CD14-positive monocyte (primary cell): Measurements from ENCODE around the gene DYNLT2. TPM values are rescaled to one million over a fixed set of nuclear protein-coding genes. Genes with fewer than 3 reads are reported as not detected.
A peak's percentile ranks its signal among the peaks of the same experiment; 100 is the strongest.

Experiments
- DNase-seq, 3 donors: peaks; one replicate each; pipeline ENCODE4 v3.0.0-alpha.2; 2011 to 2022
- H2AFZ ChIP-seq: 2 replicates; pipeline ENCODE4 v1.6.0; 2012; ENCODE audit warnings: mild to moderate bottlenecking, low read depth, low read length, inconsistent platforms; ENCODE audit not compliant: insufficient read depth, poor library complexity, severe bottlenecking
- H3K27ac ChIP-seq, 2 donors: 1 replicate in 1 of 2; 2 replicates in 1 of 2; pipeline ENCODE4 v1.5.1; 2012 to 2013; ENCODE audit warnings: low read length in 2 of 2, control low read depth in 1 of 2, inconsistent platforms in 1 of 2, low read depth in 1 of 2, mild to moderate bottlenecking in 1 of 2
- H3K27me3 ChIP-seq, 2 donors: one replicate each; pipeline versions ENCODE4 v1.6.0 to v1.6.1; 2011 to 2013; ENCODE audit warnings: low read length in 2 of 2; ENCODE audit not compliant: control insufficient read depth in 2 of 2, insufficient read depth in 2 of 2
- H3K36me3 ChIP-seq, 2 donors: replicated peaks in 1 of 2; 1 replicate in 1 of 2; 2 replicates in 1 of 2; pipeline versions ENCODE4 v1.5.1 to v1.6.1; 2012 to 2013; ENCODE audit warnings: low read length in 2 of 2, control low read depth in 1 of 2, inconsistent platforms in 1 of 2, mild to moderate bottlenecking in 1 of 2; ENCODE audit not compliant: insufficient read depth in 2 of 2, control insufficient read depth in 1 of 2
- H3K4me1 ChIP-seq, 2 donors: 1 replicate in 1 of 2; 2 replicates in 1 of 2; pipeline versions ENCODE4 v1.5.1 to v1.6.1; 2012 to 2013; ENCODE audit warnings: low read length in 2 of 2, control low read depth in 1 of 2, inconsistent platforms in 1 of 2, mild to moderate bottlenecking in 1 of 2, moderate library complexity in 1 of 2; ENCODE audit not compliant: insufficient read depth in 2 of 2, control insufficient read depth in 1 of 2
- H3K4me2 ChIP-seq: replicated peaks from 2 replicates; pipeline ENCODE3; 2012; ENCODE audit warnings: low read length, moderate library complexity, mild to moderate bottlenecking; ENCODE audit not compliant: poor library complexity, severe bottlenecking; ENCODE audit errors: extremely low read depth
- H3K4me3 ChIP-seq, 3 experiments: fragments of 200-600 bp in 1 of 3; sonication (generic) in 1 of 3; replicated peaks in 1 of 3; 1 replicate in 2 of 3; 2 replicates in 1 of 3; pipeline ENCODE4 v1.5.1; 2011 to 2013; ENCODE audit warnings: low read length in 3 of 3, mild to moderate bottlenecking in 3 of 3, control low read depth in 2 of 3, low read depth in 2 of 3, inconsistent platforms in 1 of 3, moderate library complexity in 1 of 3
- H3K79me2 ChIP-seq: 2 replicates; pipeline ENCODE4 v1.6.0; 2012; ENCODE audit warnings: mild to moderate bottlenecking, control low read depth, inconsistent platforms, low read length, moderate library complexity; ENCODE audit not compliant: insufficient read depth
- H3K9ac ChIP-seq: 2 replicates; pipeline ENCODE4 v1.6.0; 2017; ENCODE audit warnings: low read length, mild to moderate bottlenecking; ENCODE audit not compliant: insufficient read depth, poor library complexity, severe bottlenecking
- H3K9me3 ChIP-seq, 2 donors: replicated peaks in 1 of 2; 1 replicate in 1 of 2; 2 replicates in 1 of 2; pipeline versions ENCODE4 v1.5.1 to v1.6.1; 2012 to 2013; ENCODE audit warnings: low read length in 2 of 2, control low read depth in 1 of 2; ENCODE audit not compliant: control insufficient read depth in 1 of 2, insufficient read depth in 1 of 2
- H4K20me1 ChIP-seq: 2 replicates; pipeline ENCODE4 v1.6.0; 2012; ENCODE audit warnings: mild to moderate bottlenecking, low read length, control low read depth, moderate library complexity; ENCODE audit not compliant: insufficient read depth
- H3K27ac Mint-ChIP-seq, 7 donors: one replicate each; pipeline ENCODE4 v1.8.0; 2020; ENCODE audit warnings: mild to moderate bottlenecking in 7 of 7, mixed read lengths in 7 of 7, moderate library complexity in 6 of 7, inconsistent platforms in 2 of 7
- H3K27me3 Mint-ChIP-seq, 3 donors: one replicate each; pipeline ENCODE4 v1.8.0; 2021 to 2022; ENCODE audit warnings: low read depth in 3 of 3, mild to moderate bottlenecking in 3 of 3, mixed read lengths in 3 of 3, moderate library complexity in 3 of 3, inconsistent platforms in 1 of 3
- H3K36me3 Mint-ChIP-seq, 2 donors: one replicate each; pipeline ENCODE4 v1.8.0; 2020; ENCODE audit warnings: mixed read lengths in 2 of 2, inconsistent platforms in 1 of 2, mild to moderate bottlenecking in 1 of 2
- H3K4me1 Mint-ChIP-seq: one replicate; pipeline ENCODE4 v1.8.0; 2020; ENCODE audit warnings: mild to moderate bottlenecking, mixed read lengths
- H3K4me3 Mint-ChIP-seq, 2 donors: one replicate each; pipeline ENCODE4 v1.8.0; 2020; ENCODE audit warnings: mild to moderate bottlenecking in 2 of 2, mixed read lengths in 2 of 2, moderate library complexity in 1 of 2
- H3K9me3 Mint-ChIP-seq, 7 donors: one replicate each; pipeline ENCODE4 v1.8.0; 2020 to 2022; ENCODE audit warnings: mixed read lengths in 7 of 7, mild to moderate bottlenecking in 6 of 7, moderate library complexity in 6 of 7, inconsistent platforms in 2 of 7
- CTCF ChIP-seq: fragments of 200-600 bp; IDR thresholded peaks from one replicate; pipeline ENCODE4 v1.8.0; 2022; ENCODE audit warnings: antibody characterized with exemption, mild to moderate bottlenecking
- WGBS: methylation state at CpG from one replicate; pipeline ENCODE4 v1.1.5; 2013; ENCODE audit warnings: missing lambda C conversion rate; ENCODE audit not compliant: insufficient coverage; 5-methylcytosine and 5-hydroxymethylcytosine counted together
- intact Hi-C, 2 donors: fragments of 100-400 bp; cut with micrococcal nuclease; formaldehyde crosslinking; loops; one replicate each; pipeline versions ENCODE4 v1.15.0 to v1.15.1; 2023
- polyA plus RNA-seq, 3 donors: library from polyadenylated mRNA; depleted of rRNA in 1 of 3; unstranded in 2 of 3; stranded (reverse) in 1 of 3; fragments of 300-500 nt in 2 of 3; fragments of >200 nt in 1 of 3; fragmentation: Illumina TruSeq in 2 of 3; gene quantifications; 1 replicate in 2 of 3; 2 replicates in 1 of 3; pipeline ENCODE4 v1.2.3, GENCODE V29; 2012 to 2021

Gene DYNLT2
- polyA plus RNA-seq, 3 donors: 0.19 to 1.5 (median 0.86) TPM

GRCh38 chr6:169701311-169701953, 49.9 kb downstream of the DYNLT2 start:
- H3K4me1 ChIP-seq: peaks cover 32 to 43% of the 10 kb centered on the region in 2 donors
- H3K27ac ChIP-seq: peak overlapping the region; percentile 83 to 94
- H3K4me1 Mint-ChIP-seq: peaks cover 42% of the 10 kb centered on the region
- 0% methylated on average over 53 of the region's 54 CpGs for WGBS
- peak overlapping the region; percentile 95 for H3K4me2 ChIP-seq
- peak overlapping the region; percentile 96 for H3K9ac ChIP-seq
- H3K79me2 ChIP-seq: peaks cover 36% of the 10 kb centered on the region
- H2AFZ ChIP-seq: peak overlapping the region; percentile 98
- H3K4me3 ChIP-seq: peak overlapping the region; percentile 63 to 95 (median 84)
- H3K27me3 Mint-ChIP-seq: no peaks in the 10 kb centered on the region
- H3K9me3 ChIP-seq: peaks cover 0 to 12% of the 10 kb centered on the region in 2 donors
- TF ChIP-seq CTCF: no peak
- H3K36me3 Mint-ChIP-seq: peaks cover 10 to 11% of the 10 kb centered on the region in 2 donors
- no peak for DNase-seq
- H3K36me3 ChIP-seq: peaks cover 0 to 16% of the 10 kb centered on the region in 2 donors
- intact Hi-C loops: loop anchor here (5.0 to 10.0 kb wide), 4 partner anchors 51 to 851 kb away; partner anchors contain the start of genes PSMB1 (in 2 of the 2), TBP (in 2 of the 2), DYNLT2 (in 1 of the 2) and ERMARD (in 1 of the 2)
- H3K27ac Mint-ChIP-seq: peak overlapping the region; percentile 69 to 92 (median 87)
- peaks cover 4 to 13% (median 6%) of the 10 kb centered on the region in 7 donors for H3K9me3 Mint-ChIP-seq
- H3K27me3 ChIP-seq: no peaks in the 10 kb centered on the region
- peak overlapping the region; percentile 92 to 94 for H3K4me3 Mint-ChIP-seq
- H4K20me1 ChIP-seq: peaks cover 13% of the 10 kb centered on the region

GRCh38 chr6:169700296-169700695, 51.1 kb downstream of the DYNLT2 start:
- peak overlapping the region in 3 of 7 donors; percentile 20 to 72 (median 51) for H3K27ac Mint-ChIP-seq
- H3K4me3 ChIP-seq: peak overlapping the region in 1 of 3 experiments; percentile 32
- peaks cover 10 to 11% of the 10 kb centered on the region in 2 donors for H3K36me3 Mint-ChIP-seq
- peak overlapping the region; percentile 44 for H2AFZ ChIP-seq
- peaks cover 32% of the 10 kb centered on the region for H3K79me2 ChIP-seq
- peaks cover 9 to 23% (median 15%) of the 10 kb centered on the region in 7 donors for H3K9me3 Mint-ChIP-seq
- H3K4me2 ChIP-seq: peak overlapping the region; percentile 95
- H3K27me3 Mint-ChIP-seq: no peaks in the 10 kb centered on the region
- TF ChIP-seq CTCF: no peak
- peak overlapping the region in 1 of 2 donors; percentile 16 for H3K27ac ChIP-seq
- H3K9me3 ChIP-seq: peaks cover 0 to 22% of the 10 kb centered on the region in 2 donors
- H3K4me1 ChIP-seq: peaks cover 32 to 43% of the 10 kb centered on the region in 2 donors
- H3K4me1 Mint-ChIP-seq: peaks cover 35% of the 10 kb centered on the region
- intact Hi-C loops: loop anchor here (5.0 to 10.0 kb wide), 4 partner anchors 52 to 852 kb away; partner anchors contain the start of genes PSMB1 (in 2 of the 2), TBP (in 2 of the 2), DYNLT2 (in 1 of the 2) and ERMARD (in 1 of the 2)
- no peak overlapping the region for H3K9ac ChIP-seq
- peaks cover 12% of the 10 kb centered on the region for H4K20me1 ChIP-seq
- 27% methylated on average over 3 of the region's 5 CpGs for WGBS
- peak in 2 of 3 donors; percentile 11 to 15 for DNase-seq
- no peaks in the 10 kb centered on the region for H3K27me3 ChIP-seq
- H3K4me3 Mint-ChIP-seq: peak overlapping the region in 1 of 2 donors; percentile 53
- H3K36me3 ChIP-seq: peaks cover 0 to 5% of the 10 kb centered on the region in 2 donors
